ENCODE measurements around the gene GJA3. TPM values are rescaled to one million over a fixed set of nuclear protein-coding genes. Genes with fewer than 3 reads are reported as not detected.
A peak's percentile ranks its signal among the peaks of the same experiment; 100 is the strongest.

Gene GJA3
- total and polyA plus RNA-seq, 2 of the 8 experiments (the other 6 are each of a cell fraction or from before 2014, with no cell fraction given) = 0.12 to 0.60 TPM

- Histone ChIP-seq H3K23me2 (ENCODE audit: low read depth, low read length) (peaks cover 7% of the 10 kb centered on the region; the same call in 1 of the 2 replicates), H4K91ac (replicated peaks; ENCODE audit: insufficient read length, low read length) (no peak overlapping the region), H2BK15ac (ENCODE audit: low read length) (no peak overlapping the region), H3K36me3 (ENCODE audit: control insufficient read depth in 2 of 4, insufficient read depth in 4 of 4, low read length in 3 of 4) (no peaks in the 10 kb centered on the region), H3K14ac (ENCODE audit: insufficient read length) (no peak overlapping the region), H2BK12ac (ENCODE audit: low read depth, low read length) (no peak overlapping the region), H2BK120ac (replicated peaks; ENCODE audit: low read depth, low read length) (no peak overlapping the region), H4K5ac (ENCODE audit: insufficient read length, low read depth, low read length) (no peak overlapping the region), H3K79me1 (ENCODE audit: low read depth, low read length) (no peaks in the 10 kb centered on the region), H3K4ac (replicated peaks; ENCODE audit: insufficient read length, low read depth, low read length) (no peak overlapping the region), H3K4me1 (replicated peaks in 1 of 4; ENCODE audit: control insufficient read depth in 3 of 4, insufficient read depth in 4 of 4, low read length in 3 of 4) (peaks cover 0 to 13% (median 4%) of the 10 kb centered on the region in 4 experiments), H3K23ac (ENCODE audit: insufficient read length) (no peak overlapping the region), H3K18ac (ENCODE audit: extremely low read depth, low read length) (peak overlapping the region; percentile 3; the same call in 1 of the 2 replicates), H3K4me2 (ENCODE audit: insufficient read depth in 1 of 2, low read depth in 2 of 2, low read length in 2 of 2) (peak overlapping the region; percentile 68 to 84), H2BK5ac (ENCODE audit: low read depth, low read length) (no peak overlapping the region), H2AFZ (ENCODE audit: low read length) (peak overlapping the region; percentile 91; the same call in 1 of the 2 replicates), H4K20me1 (replicated peaks in 1 of 2; ENCODE audit: control insufficient read depth in 1 of 2, insufficient read depth in 2 of 2, low read length in 2 of 2) (no peaks in the 10 kb centered on the region), H2BK20ac (ENCODE audit: low read length) (no peak overlapping the region), H3K4me3 (ENCODE audit: extremely low read depth in 1 of 4, insufficient read depth in 2 of 4, low read depth in 3 of 4, low read length in 4 of 4) (peak overlapping the region; percentile 39 to 77 (median 66)), H3K9me3 (ENCODE audit: insufficient read depth in 2 of 2, low read depth in 1 of 2, low read length in 1 of 2) (no peaks in the 10 kb centered on the region), H3K79me2 (ENCODE audit: control insufficient read depth in 1 of 2, insufficient read depth in 2 of 2, low read length in 2 of 2) (no peaks in the 10 kb centered on the region), H3K9ac (replicated peaks in 1 of 4; ENCODE audit: extremely low read depth in 1 of 4, low read depth in 3 of 4, low read length in 3 of 4) (no peak overlapping the region; a peak in 1 of 7 replicates), H3K27ac (ENCODE audit: low read depth, low read length) (no peak overlapping the region), H4K8ac (ENCODE audit: extremely low read depth, insufficient read depth, low read length) (peak overlapping the region; percentile 22), H2AK5ac (ENCODE audit: low read depth, low read length) (no peak overlapping the region), H3K56ac (replicated peaks; ENCODE audit: insufficient read length, low read depth, low read length) (no peak overlapping the region), H3K27me3 (replicated peaks in 1 of 4; ENCODE audit: control insufficient read depth in 3 of 4, extremely low read depth in 1 of 4, insufficient read depth in 3 of 4, low read length in 3 of 4) (no peaks in the 10 kb centered on the region; a peak in 2 of 7 replicates)
- no peak for DNase-seq (ENCODE audit: low read depth in 1 of 2, low spot score in 2 of 2)
- POLR2A ChIA-PET (ENCODE audit: partially characterized antibody) = interaction anchor here (0.8 to 2.2 kb wide), 4 partner anchors 9 to 27 kb away, joined by 3 to 11 read pairs (median 4); no protein-coding TSS in a partner anchor
- 4% methylated on average over 30 of the region's 55 CpGs; no CpG with 5 or more reads in 1 of the 2 experiments for WGBS, 2 experiments (ENCODE audit: extremely low coverage in 1 of 2, insufficient coverage in 1 of 2, insufficient read length in 1 of 2, insufficient replicate concordance in 2 of 2, low coverage in 1 of 2, low lambda C conversion rate in 2 of 2, missing lambda C conversion rate in 1 of 2)
- CTCF ChIA-PET (ENCODE audit: partially characterized antibody) = interaction anchor here (0.8 to 2.3 kb wide), 10 partner anchors 9 to 182 kb away, joined by 3 to 12 read pairs (median 4); no protein-coding TSS in a partner anchor
- FAIRE-seq = no peak
- TF ChIP-seq TEAD4 (IDR thresholded peaks at IDR 0.05; ENCODE audit: low read depth, low read length) = no peak
- TF ChIP-seq JUND (IDR thresholded peaks at IDR 0.05; ENCODE audit: low read length) = no peak
- TF ChIP-seq BRCA1 (IDR thresholded peaks at IDR 0.05; ENCODE audit: low read depth, low read length) = no peak
- no peak for TF ChIP-seq GABPA (IDR thresholded peaks at IDR 0.05; ENCODE audit: borderline replicate concordance, insufficient read depth, low read length)
- TF ChIP-seq CEBPB (IDR thresholded peaks at IDR 0.05; ENCODE audit: low read depth, low read length) = no peak
- TF ChIP-seq SIN3A (conservative IDR thresholded peaks at IDR 0.05 in 1 of 2, IDR thresholded peaks at IDR 0.05 in 1 of 2; ENCODE audit: low read depth in 1 of 2, low read length in 2 of 2) = peak; percentile 40 to 54; a peak in 1 of 4 replicates
- no peak for TF ChIP-seq KDM5A (IDR thresholded peaks at IDR 0.05; ENCODE audit: low read length)
- TF ChIP-seq PHF8 (conservative IDR thresholded peaks at IDR 0.05; ENCODE audit: low read depth, low read length) = no peak
- TF ChIP-seq SUZ12 (IDR thresholded peaks at IDR 0.05; ENCODE audit: low read length) = no peak
- TF ChIP-seq SAP30 (IDR thresholded peaks at IDR 0.05; ENCODE audit: insufficient read depth, insufficient replicate concordance, low read length) = no peak
- no peak for TF ChIP-seq SP1 (IDR thresholded peaks at IDR 0.05; ENCODE audit: low read depth, low read length)
- TF ChIP-seq BACH1 (IDR thresholded peaks at IDR 0.05; ENCODE audit: low read length) = no peak
Measured at GRCh38 chr13:20118268-20119140, 42.3 kb downstream of the GJA3 start.
